SU-DHL-6 (cell line): ENCODE data around the gene RASSF10.

ENCODE experiments used
- EZH2phosphoT487 ChIP-seq: fragments of 200-600 bp; sonication (generic), shearing (Covaris generic); conservative IDR thresholded peaks from 2 replicates; pipeline ENCODE4 v1.6.1; 2018; ENCODE audit warnings: mild to moderate bottlenecking, antibody characterized with exemption, low read length, moderate library complexity, mixed read lengths
- TF ChIP-seq, protein P1 (sequence below): fragments of 200-600 bp; sonication (generic); IDR thresholded peaks from one replicate; pipeline ENCODE4 v1.5.1; 2017; ENCODE audit warnings: antibody characterized with exemption, mild to moderate bottlenecking, low read length, moderate library complexity; ENCODE audit not compliant: insufficient read depth, poor library complexity, severe bottlenecking

DNA sequence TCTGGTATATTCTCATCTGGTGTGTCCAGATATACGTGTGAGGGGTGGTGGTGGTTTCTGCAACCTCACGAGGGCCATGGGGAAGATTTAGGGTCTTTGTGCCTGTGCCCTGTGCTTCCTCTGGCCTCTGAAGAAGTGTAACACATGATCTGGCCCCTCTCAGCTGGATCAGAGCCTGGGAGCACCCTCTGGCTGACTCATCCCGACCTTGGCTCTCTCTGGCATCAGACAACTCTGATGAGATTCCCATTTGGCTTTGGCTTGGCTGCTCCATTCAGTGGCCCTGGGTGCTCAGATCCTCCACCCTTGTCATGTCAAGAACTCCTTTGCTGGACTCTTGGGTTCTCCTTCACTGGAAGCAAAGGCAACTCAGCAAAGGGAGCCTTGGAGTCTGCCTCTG is 45.2 kb downstream of the RASSF10 start:
- TF ChIP-seq, protein P1, sequence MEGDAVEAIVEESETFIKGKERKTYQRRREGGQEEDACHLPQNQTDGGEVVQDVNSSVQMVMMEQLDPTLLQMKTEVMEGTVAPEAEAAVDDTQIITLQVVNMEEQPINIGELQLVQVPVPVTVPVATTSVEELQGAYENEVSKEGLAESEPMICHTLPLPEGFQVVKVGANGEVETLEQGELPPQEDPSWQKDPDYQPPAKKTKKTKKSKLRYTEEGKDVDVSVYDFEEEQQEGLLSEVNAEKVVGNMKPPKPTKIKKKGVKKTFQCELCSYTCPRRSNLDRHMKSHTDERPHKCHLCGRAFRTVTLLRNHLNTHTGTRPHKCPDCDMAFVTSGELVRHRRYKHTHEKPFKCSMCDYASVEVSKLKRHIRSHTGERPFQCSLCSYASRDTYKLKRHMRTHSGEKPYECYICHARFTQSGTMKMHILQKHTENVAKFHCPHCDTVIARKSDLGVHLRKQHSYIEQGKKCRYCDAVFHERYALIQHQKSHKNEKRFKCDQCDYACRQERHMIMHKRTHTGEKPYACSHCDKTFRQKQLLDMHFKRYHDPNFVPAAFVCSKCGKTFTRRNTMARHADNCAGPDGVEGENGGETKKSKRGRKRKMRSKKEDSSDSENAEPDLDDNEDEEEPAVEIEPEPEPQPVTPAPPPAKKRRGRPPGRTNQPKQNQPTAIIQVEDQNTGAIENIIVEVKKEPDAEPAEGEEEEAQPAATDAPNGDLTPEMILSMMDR: no peak
- no peak for TF ChIP-seq EZH2phosphoT487
